GM18520 (cell line): Measurements from ENCODE around the gene NCOR1.

Experiments
- ATAC-seq: cut with Tn5 transposase; IDR thresholded peaks from one replicate; pipeline ENCODE4 v1.9.1; 2021; ENCODE audit not compliant: unreplicated experiment

NCOR1 gene

GRCh38 chr17:16037636-16038035 lies 177.7 kb downstream of the NCOR1 start:
- no peak for ATAC-seq

GRCh38 chr17:16036261-16036660 lies 179.1 kb downstream of the NCOR1 start:
- ATAC-seq: no peak

GRCh38 chr17:16033729-16034349 lies 181.5 kb downstream of the NCOR1 start:
- no peak for ATAC-seq

GRCh38 chr17:16027708-16028584 lies 187.4 kb downstream of the NCOR1 start:
- peak; percentile 79 for ATAC-seq

GRCh38 chr17:16026895-16027294 lies 188.4 kb downstream of the NCOR1 start:
- ATAC-seq: no peak

GRCh38 chr17:16025202-16025601 lies 190.1 kb downstream of the NCOR1 start:
- no peak for ATAC-seq

GRCh38 chr17:16023881-16024280 lies 191.5 kb downstream of the NCOR1 start:
- no peak for ATAC-seq

- no peak for ATAC-seq
Observed at GRCh38 chr17:16019347-16019746, 196.0 kb downstream of the NCOR1 start.

- no peak for ATAC-seq
Observed at GRCh38 chr17:16013943-16014407, 201.4 kb downstream of the NCOR1 start.

GRCh38 chr17:16007439-16007838 lies 207.9 kb downstream of the NCOR1 start:
- no peak for ATAC-seq

GRCh38 chr17:16005636-16006035 lies 209.7 kb downstream of the NCOR1 start:
- no peak for ATAC-seq

GRCh38 chr17:16003841-16004240 lies 211.5 kb downstream of the NCOR1 start:
- ATAC-seq: no peak

GRCh38 chr17:16002708-16003260 lies 212.6 kb downstream of the NCOR1 start:
- no peak for ATAC-seq

GRCh38 chr17:16001226-16001897 lies 214.0 kb downstream of the NCOR1 start:
- ATAC-seq: no peak

GRCh38 chr17:15999974-16000827 lies 215.1 kb downstream of the NCOR1 start:
- peak; percentile 27 for ATAC-seq

GRCh38 chr17:15999141-15999973 lies 216.0 kb downstream of the NCOR1 start, which contains the start of the genes TTC19 and ZSWIM7:
TTC19 (plus strand) TSS chr17:15999824; CDS start chr17:15999849, 25 bp downstream.
ZSWIM7 (minus strand) TSS chr17:15999704; CDS start chr17:15999594, 110 bp downstream.
- ATAC-seq: peak; percentile 94

GRCh38 chr17:15998031-15998562 lies 217.2 kb downstream of the NCOR1 start:
- no peak for ATAC-seq

GRCh38 chr17:15996322-15996721 lies 219.0 kb downstream of the NCOR1 start:
- ATAC-seq: no peak
